AG20443 (cell line): ENCODE measurements around the gene SCUBE3.

Experiments used
- DNase-seq: peaks from one replicate; pipeline ENCODE4 v3.0.0; 2012; ENCODE audit warnings: low spot score, mixed read lengths

Gene SCUBE3

GRCh38 chr6:35272005-35272404 lies 58.2 kb downstream of the SCUBE3 start:
- DNase-seq: no peak

GRCh38 chr6:35273822-35274559 lies 60.2 kb downstream of the SCUBE3 start:
- DNase-seq: no peak

GRCh38 chr6:35275744-35276260 lies 62.0 kb downstream of the SCUBE3 start:
- no peak for DNase-seq

GRCh38 chr6:35278708-35279107 lies 65.0 kb downstream of the SCUBE3 start:
- DNase-seq: no peak

GRCh38 chr6:35280903-35281302 lies 67.1 kb downstream of the SCUBE3 start:
- no peak for DNase-seq

GRCh38 chr6:35282472-35282871 lies 68.7 kb downstream of the SCUBE3 start:
- no peak for DNase-seq

GRCh38 chr6:35283361-35283760 lies 69.6 kb downstream of the SCUBE3 start:
- no peak for DNase-seq

- peak; percentile 49 for DNase-seq
Measured at GRCh38 chr6:35287671-35288396, 74.1 kb downstream of the SCUBE3 start.

GRCh38 chr6:35288834-35289233 lies 75.1 kb downstream of the SCUBE3 start:
- DNase-seq: no peak

GRCh38 chr6:35291491-35291890 lies 77.7 kb downstream of the SCUBE3 start:
- no peak for DNase-seq

- DNase-seq: no peak
Measured at GRCh38 chr6:35292494-35292893, 78.7 kb downstream of the SCUBE3 start.

- no peak for DNase-seq
Measured at GRCh38 chr6:35293681-35294080, 79.9 kb downstream of the SCUBE3 start.

- DNase-seq: peak; percentile 70
Measured at GRCh38 chr6:35294308-35294945, 80.7 kb downstream of the SCUBE3 start.

- DNase-seq: no peak
Measured at GRCh38 chr6:35295036-35295435, 81.3 kb downstream of the SCUBE3 start.

- no peak for DNase-seq
Measured at GRCh38 chr6:35295521-35296315, 82.0 kb downstream of the SCUBE3 start.

- no peak for DNase-seq
Measured at GRCh38 chr6:35296931-35297600, 83.3 kb downstream of the SCUBE3 start.

- peak; percentile 74 for DNase-seq
Measured at GRCh38 chr6:35297601-35298481, 84.1 kb downstream of the SCUBE3 start, which contains the start of gene DEF6. DEF6 (plus strand) TSS chr6:35297818; CDS start chr6:35297857, 39 bp downstream.

GRCh38 chr6:35298625-35299140 lies 84.9 kb downstream of the SCUBE3 start:
- no peak for DNase-seq

- no peak for DNase-seq
Measured at GRCh38 chr6:35299674-35300073, 85.9 kb downstream of the SCUBE3 start.

- DNase-seq: no peak
Measured at GRCh38 chr6:35300848-35301247, 87.1 kb downstream of the SCUBE3 start.
